Thoracic aorta (tissue), 2 donors: ENCODE measurements around the gene RAP1GAP. TPM values are rescaled to one million over a fixed set of nuclear protein-coding genes. Genes with fewer than 3 reads are reported as not detected.

ENCODE experiments used
- ATAC-seq: fragments of 150-250 bp; one replicate; pipeline ENCODE4 v1.8.0; 2017; ENCODE audit warnings: low read depth; ENCODE audit not compliant: insufficient number of reproducible peaks, low FRiP score
- DNase-seq: peaks from one replicate; pipeline ENCODE4 v3.0.0-alpha.2; 2020; ENCODE audit warnings: low spot score
- H3K27ac ChIP-seq, 2 donors: fragments of 200-600 bp; sonication (generic); 1 replicate in 1 of 2; 2 replicates in 1 of 2; pipeline ENCODE4 v1.5.1; 2016; ENCODE audit warnings: mild to moderate bottlenecking in 2 of 2, moderate library complexity in 2 of 2
- H3K27me3 ChIP-seq: fragments of 200-600 bp; sonication (generic); replicated peaks from 2 replicates; pipeline ENCODE4 v1.6.0; 2016; ENCODE audit warnings: mild to moderate bottlenecking; ENCODE audit not compliant: insufficient read depth
- H3K36me3 ChIP-seq: fragments of 200-600 bp; sonication (generic); one replicate; pipeline ENCODE4 v1.5.1; 2016
- H3K4me1 ChIP-seq, 2 donors: fragments of 200-600 bp; sonication (generic); 1 replicate in 1 of 2; 2 replicates in 1 of 2; pipeline versions ENCODE4 v1.5.1 to v1.6.0; 2016; ENCODE audit warnings: low read depth in 2 of 2, mild to moderate bottlenecking in 1 of 2; ENCODE audit not compliant: control insufficient read depth in 1 of 2
- H3K4me3 ChIP-seq: fragments of 200-600 bp; sonication (generic); 2 replicates; pipeline ENCODE4 v1.5.1; 2016; ENCODE audit warnings: mild to moderate bottlenecking
- H3K9me3 ChIP-seq: fragments of 200-600 bp; sonication (generic); 2 replicates; pipeline ENCODE4 v1.5.1; 2016
- CTCF ChIP-seq: fragments of 200-600 bp; sonication (generic); IDR thresholded peaks from one replicate; pipeline ENCODE4 v1.5.1; 2019; ENCODE audit warnings: antibody characterized with exemption
- total RNA-seq, 2 donors: library from RNA; depleted of rRNA; stranded (reverse); fragments of >200 nt; gene quantifications; one replicate each; pipeline versions ENCODE4 v1.1.0 to v1.2.3, GENCODE V29; 2016

Gene RAP1GAP
- total RNA-seq, 2 donors from 2014 or later = 0.27 to 0.92 TPM

- DNase-seq (no peak), ATAC-seq (no peak)
- Histone ChIP-seq H3K9me3 (no peaks in the 10 kb centered on the region), H3K4me1 (peaks cover 14 to 27% of the 10 kb centered on the region in 2 donors), H3K4me3 (no peak overlapping the region), H3K27me3 (no peaks in the 10 kb centered on the region), H3K27ac (no peak overlapping the region), H3K36me3 (no peaks in the 10 kb centered on the region)
- TF ChIP-seq CTCF = no peak
Observed at GRCh38 chr1:21667348-21668231, 1.6 kb downstream of the RAP1GAP start.

GRCh38 chr1:21666576-21667320, 2.4 kb downstream of the RAP1GAP start:
- H3K27ac ChIP-seq = no peak overlapping the region
- no peaks in the 10 kb centered on the region for H3K9me3 ChIP-seq
- no peaks in the 10 kb centered on the region for H3K36me3 ChIP-seq
- DNase-seq = no peak
- peaks cover 12 to 18% of the 10 kb centered on the region in 2 donors for H3K4me1 ChIP-seq
- H3K27me3 ChIP-seq = no peaks in the 10 kb centered on the region
- ATAC-seq = no peak
- TF ChIP-seq CTCF = no peak
- H3K4me3 ChIP-seq = no peak overlapping the region

- ATAC-seq (no peak), DNase-seq (no peak)
- Histone ChIP-seq H3K9me3 (no peaks in the 10 kb centered on the region), H3K27ac (no peak overlapping the region), H3K36me3 (no peaks in the 10 kb centered on the region), H3K27me3 (no peaks in the 10 kb centered on the region), H3K4me3 (no peak overlapping the region), H3K4me1 (peaks cover 12 to 16% of the 10 kb centered on the region in 2 donors)
- TF ChIP-seq CTCF = no peak
Observed at GRCh38 chr1:21665711-21666575, 3.2 kb downstream of the RAP1GAP start.

GRCh38 chr1:21664806-21665588, 4.2 kb downstream of the RAP1GAP start:
- Histone ChIP-seq H3K36me3 (no peaks in the 10 kb centered on the region), H3K27ac (no peak overlapping the region), H3K4me1 (peaks cover 12 to 15% of the 10 kb centered on the region in 2 donors), H3K4me3 (no peak overlapping the region), H3K9me3 (no peaks in the 10 kb centered on the region), H3K27me3 (no peaks in the 10 kb centered on the region)
- DNase-seq (no peak), ATAC-seq (no peak)
- no peak for TF ChIP-seq CTCF
